HG02884 (cell line): ENCODE results near the gene RFT1.

Experiments used
- ATAC-seq: cut with Tn5 transposase; IDR thresholded peaks from one replicate; pipeline ENCODE4 v1.9.1; 2021; ENCODE audit warnings: mild to moderate bottlenecking, moderate library complexity; ENCODE audit not compliant: unreplicated experiment

The RFT1 gene, protein sequence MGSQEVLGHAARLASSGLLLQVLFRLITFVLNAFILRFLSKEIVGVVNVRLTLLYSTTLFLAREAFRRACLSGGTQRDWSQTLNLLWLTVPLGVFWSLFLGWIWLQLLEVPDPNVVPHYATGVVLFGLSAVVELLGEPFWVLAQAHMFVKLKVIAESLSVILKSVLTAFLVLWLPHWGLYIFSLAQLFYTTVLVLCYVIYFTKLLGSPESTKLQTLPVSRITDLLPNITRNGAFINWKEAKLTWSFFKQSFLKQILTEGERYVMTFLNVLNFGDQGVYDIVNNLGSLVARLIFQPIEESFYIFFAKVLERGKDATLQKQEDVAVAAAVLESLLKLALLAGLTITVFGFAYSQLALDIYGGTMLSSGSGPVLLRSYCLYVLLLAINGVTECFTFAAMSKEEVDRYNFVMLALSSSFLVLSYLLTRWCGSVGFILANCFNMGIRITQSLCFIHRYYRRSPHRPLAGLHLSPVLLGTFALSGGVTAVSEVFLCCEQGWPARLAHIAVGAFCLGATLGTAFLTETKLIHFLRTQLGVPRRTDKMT

DNA sequence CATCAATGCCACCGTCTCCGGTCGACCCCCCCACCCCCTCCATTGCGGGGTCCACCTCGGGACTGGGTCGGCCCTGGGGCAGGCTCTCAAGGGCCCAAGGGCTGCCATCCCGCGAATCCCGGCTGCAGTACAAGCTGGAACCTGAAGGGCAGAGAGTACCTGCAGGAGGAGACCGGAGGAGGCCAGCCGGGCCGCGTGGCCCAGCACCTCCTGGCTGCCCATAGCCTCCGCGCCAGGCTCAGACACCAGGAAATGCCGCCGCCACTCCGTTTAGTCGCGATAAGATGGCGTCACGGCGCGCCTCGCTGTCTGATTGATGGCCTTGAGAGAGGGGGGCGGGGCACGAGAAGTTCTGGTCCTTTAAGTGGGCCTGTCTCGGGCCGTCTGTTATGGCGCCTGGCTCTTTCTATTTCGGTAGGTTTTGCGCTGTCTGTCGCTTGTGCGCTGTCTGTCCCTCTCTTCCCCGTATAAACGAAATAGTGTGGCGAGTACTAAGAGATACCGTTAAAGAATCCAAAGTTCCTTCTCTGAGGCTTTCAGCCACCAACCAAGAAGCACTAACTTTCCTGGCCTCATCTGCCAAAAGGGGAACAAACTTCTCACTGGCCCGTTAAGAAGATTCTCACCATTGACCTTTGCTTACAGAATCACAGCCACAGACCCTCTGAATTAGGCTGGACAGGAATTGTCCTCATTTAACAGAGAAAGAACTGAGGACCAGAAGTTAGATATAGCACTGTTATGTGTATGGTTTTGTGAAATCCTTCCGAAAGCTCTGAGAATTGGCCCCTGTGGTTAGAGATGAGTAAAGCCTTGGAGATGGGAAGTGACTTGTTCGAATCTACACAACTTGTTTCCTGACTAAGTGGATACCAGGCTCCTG is at the start of gene RFT1:
Gene RFT1, minus strand, starts transcription at position 257 of the 883 bp plus-strand sequence. Its CDS starts 35 bp downstream, at position 222.
- peak; percentile 71 for ATAC-seq

DNA sequence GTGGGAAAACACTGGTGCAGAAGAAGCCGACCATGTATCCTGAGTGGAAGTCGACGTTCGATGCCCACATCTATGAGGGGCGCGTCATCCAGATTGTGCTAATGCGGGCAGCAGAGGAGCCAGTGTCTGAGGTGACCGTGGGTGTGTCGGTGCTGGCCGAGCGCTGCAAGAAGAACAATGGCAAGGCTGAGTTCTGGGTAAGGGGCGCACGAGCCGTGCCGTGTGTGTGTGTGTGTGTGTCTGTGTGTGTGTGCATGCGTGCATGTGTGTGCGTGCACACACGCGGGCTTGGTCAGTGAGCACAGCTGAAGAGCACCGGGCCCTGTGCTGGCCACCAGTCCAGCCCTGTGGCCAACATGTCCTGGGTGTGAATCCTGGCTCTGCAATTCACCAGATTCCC is 49.3 kb upstream of the RFT1 start:
- ATAC-seq = no peak

DNA sequence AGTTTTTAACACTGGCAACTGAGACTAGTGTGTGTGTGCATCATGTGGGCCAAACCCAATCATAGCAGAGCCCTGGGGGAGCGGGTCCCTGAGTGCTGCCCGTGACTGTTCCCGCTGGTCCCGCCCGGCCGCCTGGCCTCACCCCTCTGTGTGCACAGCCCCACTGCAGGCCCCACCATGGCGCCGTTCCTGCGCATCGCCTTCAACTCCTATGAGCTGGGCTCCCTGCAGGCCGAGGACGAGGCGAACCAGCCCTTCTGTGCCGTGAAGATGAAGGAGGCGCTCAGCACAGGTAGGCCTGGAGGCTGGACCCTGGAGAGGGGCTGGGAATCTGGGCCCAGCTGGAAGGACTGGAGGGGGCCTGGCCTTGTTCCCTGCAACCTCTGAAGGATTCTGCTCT is 48.0 kb upstream of the RFT1 start:
- ATAC-seq = no peak

DNA sequence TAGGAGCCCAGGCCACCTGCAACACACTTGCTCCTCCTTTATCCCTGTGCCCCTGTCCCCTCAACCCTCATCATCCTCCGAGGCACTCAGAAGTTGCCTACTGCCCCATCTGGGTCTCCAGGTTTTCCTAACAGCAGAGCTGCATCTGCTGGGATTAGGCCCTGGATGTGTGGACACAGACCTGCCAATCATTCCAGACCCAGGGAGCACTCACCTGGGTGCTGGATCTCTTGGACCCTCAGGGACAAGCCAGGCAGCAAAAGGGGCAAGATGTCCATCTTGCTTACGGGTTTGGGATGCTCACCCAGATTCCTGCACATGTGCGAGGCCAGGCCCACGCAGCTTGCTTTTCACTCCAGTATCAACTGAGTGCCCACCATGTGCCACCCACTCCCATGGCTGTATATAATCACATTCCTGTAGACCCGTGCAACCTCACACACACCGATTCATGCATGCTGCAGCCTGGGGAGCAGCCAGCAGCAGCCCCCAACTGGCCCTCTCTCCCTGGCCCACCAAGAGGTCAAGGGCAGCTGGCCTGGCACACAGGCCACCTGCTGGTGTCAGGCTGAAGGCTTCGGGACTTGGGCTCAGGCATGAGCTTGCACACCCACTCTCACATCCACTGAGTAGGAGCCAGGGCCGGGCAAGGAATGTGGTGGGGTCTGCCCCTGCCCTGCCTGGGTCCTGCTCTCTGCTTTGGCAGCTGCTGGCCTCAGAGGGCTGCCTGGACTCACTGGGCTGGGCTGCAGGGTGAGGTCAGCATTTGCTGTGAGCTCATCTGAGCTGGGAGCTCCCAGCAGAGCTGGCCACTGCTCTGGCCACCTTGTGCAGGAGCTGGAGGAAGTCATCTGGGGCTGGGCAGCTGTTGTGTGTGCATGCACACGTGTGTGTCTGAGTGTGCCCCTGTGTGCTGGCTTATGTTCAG is 45.6 kb upstream of the RFT1 start:
- no peak for ATAC-seq

DNA sequence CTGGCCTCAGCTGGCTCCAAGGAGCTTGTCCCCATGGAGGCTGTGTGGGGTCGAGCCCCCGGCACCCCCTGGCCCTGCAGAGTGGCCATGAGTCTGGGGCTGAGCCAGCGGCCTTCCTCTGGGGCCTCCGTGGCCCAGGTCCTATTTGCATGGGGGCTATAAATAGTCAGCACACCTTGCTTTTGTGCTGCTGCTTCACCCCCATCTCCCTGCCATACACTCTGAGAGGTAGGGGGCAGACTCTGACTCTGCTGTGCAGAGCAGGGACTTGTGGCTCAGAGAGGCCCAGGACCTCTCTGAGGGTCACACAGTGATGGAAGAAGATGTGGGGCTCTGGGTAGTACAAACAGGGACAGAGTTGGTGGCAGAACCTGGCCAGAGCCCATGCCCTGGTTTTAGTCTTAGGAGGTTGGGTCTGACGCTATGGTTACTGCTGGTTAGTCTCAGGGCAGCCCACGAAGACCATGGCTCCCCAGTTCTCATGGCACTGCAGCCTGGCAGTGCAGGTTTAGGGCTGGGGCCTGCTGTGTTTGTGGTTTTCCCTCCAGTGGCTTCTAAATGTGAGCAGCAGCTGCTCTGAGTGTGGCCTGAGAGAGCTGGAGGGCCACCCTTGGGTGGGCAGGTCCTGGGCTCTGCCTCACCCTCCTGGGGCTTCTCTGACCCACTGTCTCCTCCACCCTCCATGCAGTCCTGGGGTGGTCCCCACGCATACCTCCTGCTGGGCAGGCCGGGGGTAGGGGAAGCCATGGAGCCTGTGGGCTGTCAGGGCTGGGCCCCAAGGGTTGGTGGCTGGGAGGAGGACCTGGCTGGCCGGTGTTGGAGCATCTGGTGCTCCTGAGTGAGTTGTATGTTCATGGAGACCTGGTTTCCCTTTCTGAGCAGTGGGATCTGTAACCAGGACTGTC is 44.4 kb upstream of the RFT1 start:
- no peak for ATAC-seq

DNA sequence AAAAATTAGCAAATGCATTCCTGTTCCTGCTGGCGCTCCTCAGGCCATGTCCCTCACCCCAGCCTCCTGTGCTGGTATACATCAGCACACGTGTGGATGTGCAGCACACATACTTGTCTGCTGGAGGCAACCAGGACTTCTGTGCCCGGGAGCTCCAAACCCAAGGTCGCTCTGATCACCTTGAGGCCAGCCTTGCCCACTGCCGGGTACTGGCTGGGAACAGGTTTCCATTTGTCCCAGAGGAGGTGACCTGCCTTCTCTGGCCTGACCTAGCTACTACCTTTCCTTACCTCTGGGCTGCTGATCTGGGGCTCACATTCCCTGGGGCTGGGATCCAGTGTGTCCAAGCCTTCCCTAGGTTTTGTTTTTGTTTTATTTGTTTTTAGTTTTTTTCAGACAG is 42.9 kb upstream of the RFT1 start:
- no peak for ATAC-seq

DNA sequence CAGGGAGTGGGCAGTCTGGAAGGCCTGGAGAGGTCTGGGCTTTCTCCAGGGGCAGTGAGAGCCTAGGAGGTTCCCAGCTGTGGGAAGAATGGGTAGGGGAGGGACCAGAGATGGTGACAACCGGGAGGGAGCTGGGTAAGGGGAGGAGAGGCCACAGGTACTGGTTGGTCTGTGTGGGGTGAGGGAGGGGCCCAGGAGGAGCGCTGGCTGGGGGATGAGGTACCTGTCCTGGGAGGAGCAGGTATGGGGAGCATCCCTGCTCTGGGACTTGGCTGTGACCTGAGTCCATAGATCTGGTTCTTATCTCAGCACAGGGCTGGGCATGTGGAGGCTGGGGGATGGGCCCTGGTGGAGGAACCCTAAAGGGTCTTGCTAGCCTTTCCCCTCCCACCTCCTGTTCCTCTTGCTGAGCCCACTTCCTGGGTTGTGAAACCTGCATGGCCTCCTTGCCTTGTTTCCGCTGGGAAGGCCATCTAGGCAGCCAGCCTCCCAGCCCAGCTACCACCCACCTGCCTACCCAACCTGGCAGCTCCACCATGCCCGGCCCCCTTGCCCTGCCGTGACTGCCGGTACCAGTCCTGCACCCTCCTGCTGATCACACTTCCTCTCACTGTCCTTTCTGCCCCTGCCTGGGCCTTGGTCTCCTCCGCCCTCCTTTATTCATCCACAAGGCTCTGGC is 41.7 kb upstream of the RFT1 start:
- ATAC-seq = no peak

DNA sequence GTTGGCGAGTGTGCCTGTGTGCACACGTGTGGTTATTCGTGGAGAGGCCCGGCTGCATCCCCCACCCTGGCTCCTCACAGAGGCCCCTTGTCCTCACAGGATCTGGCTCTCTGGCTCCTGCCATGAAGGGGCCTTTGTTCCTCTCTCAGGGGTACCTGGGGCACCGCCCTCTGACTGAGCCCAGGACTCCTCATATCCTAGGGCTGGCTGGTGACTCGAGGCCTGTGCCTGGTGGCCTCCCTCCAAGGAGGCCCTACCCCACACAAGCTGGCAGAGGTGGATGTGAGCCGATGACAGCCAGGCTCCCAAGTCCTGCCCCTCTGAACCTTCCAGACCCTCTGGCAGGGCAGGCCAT is 40.8 kb upstream of the RFT1 start:
- ATAC-seq = no peak

DNA sequence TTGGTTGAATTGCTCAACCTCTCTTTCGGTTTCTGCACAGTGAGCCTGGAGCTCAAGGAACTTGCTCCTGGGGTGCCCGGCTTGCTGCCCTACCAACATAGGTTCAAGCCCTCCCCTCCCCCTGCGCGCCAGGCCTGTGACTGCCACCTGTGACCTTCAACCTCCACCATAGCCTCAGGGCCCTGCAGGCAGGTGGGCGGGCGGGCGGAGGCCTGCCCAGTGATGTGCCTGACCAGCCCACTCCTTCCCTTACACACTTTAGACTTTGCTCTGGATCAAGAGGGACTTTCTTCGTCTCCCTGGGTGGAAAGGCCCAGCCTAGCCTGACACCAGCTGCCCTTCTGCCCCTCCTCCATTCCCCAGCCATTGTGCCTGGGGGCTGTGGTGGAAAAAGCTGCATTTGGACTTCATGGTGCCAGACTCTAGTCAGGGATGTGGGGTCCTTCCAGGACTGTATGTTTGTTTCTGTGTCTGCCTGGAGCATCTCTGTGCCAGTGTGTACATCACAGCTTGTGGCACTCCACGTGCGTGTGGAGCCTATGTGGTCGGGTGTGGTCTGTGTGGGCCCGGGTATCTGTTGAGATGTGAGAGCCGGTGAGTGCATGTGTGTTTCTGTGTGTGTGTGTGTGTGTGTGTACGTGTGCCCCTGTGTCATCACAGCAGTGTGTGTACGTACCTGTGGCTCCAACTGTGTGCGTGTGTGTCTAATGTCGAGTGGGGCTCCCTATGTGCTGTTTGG is 40.3 kb upstream of the RFT1 start:
- ATAC-seq = no peak

DNA sequence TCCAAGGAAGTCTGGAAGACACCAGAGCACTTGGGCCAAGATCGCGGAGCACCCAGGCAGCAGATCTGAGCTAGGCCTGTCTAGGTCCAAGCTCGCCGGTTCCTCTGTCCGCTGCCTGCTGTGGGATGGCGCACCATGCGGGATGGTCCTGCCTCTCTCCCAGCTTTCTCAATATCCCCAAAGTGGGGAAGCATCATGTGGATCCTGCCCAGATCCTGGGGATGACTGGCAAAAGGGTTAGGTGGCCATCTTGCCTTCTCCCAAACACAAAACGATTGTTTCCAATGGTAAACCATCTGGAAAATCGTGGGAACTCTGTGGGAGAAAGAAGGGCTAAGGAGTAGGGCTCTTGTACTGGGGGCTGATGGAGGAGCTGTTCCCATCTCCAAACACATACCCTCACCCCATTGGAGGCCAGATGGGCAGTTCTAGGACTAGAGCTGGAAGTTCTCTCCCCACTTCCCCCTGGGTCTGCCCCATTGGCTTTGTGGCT is 39.6 kb upstream of the RFT1 start:
- no peak for ATAC-seq

DNA sequence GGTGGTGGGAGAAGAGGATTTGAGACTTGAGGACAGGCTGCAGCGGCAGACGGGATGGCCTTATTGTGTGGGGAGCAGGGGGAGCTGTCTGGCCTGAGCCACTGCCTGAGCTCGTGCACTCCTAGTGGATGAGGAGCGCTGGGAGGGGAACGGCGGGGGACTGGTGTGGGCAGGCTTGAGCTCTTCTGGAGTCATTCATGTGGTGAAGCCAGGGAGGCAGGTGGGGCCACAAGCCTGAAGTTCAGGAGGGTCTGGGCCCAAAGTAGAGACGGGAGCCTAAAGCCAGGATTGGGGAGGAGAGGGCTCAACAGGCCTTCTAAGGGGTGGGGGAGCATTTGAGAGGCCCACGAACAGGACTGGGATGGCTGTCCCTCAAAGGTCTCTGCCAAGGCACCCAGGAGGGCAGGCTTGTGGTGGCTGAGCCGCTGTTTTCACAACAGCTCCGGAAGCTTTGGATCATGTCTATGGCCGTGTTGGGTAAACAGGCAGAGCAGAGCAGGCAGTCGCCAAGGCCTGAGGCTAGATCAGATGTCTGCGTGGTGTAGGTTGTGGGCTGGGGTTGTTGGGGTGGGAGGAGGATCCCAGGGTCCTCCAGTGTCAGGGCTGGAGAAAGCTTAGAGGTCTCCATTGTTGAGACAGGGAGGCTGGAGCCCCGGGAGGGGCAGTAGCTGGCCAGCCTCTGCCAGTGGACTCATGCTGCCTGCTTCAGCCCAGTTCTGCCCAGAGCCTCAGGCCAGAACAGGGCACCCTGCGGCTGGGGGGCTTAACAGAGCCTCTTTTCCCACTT is 39.0 kb upstream of the RFT1 start:
- ATAC-seq = no peak

DNA sequence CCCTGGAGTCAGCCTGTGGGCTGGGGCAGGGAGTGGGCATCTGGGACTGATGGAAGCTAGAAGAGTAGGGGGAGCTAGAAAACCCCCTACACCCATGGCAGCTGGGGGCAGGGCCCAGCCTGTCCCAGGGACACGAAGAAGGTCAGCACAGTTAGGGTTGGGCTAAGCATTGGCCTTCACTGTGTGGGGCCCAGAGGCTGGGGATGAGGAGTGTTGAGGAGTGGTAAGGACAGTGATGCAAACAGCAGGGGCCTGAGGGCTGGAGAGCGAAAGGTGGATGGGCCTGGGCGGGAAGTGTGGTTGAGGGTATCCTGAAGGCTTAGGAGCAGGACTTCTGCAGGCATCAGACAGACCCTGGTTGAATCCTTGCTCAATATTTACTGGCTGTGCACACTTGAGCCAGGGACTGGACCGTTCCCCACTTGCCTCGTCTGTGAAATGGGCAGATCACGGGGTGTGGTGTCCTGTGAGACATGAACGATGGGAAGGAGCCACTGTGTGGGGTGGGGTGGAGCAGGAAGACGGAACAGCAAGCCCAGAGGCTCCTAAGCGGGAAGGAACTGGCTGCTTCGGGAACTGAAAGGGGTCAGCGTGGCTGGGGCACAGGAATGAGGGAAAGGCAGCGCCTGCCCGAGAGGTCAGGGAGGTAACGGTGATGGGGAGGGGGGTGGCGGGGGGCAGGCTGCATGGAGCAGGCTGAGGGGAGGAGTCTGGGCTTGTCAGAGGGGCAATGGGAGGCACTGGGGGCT is 38.1 kb upstream of the RFT1 start:
- ATAC-seq = no peak

DNA sequence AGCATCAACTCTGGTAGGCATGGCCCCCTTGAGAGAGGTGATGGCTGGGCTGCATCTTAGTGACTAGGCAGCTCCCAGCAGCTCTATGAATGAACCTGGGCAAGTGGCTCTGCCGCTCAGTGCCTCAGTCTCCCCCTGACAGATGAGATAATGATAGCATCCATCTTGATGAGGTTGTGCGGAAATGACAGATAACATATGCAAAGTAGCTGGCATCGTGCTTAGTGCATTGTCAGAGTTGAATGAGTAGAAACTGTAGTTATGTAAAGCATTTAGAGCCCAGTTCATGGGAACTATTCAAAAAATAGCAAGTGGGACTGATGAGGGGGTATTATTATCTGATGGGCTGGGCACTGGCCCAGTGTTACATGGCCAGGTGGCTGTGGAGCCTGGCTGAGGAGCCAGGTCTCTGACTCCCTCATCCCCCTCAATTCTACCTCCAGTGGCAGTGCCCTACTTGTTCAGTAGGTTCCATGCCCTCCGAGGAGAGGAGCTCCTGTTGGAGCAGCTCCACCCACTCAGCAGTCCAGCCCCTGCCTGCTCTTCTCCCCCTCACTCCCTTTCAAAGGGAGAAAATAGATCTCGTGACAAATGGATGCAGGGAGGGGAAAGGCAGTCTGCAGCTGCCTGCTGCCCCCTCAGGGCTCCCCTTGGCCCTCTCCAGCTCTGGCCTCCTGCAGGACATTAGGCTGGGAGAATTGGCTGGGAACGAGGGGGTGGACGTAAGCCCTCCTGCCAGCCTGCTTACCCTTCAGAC is 37.4 kb upstream of the RFT1 start:
- ATAC-seq = peak; percentile 33

DNA sequence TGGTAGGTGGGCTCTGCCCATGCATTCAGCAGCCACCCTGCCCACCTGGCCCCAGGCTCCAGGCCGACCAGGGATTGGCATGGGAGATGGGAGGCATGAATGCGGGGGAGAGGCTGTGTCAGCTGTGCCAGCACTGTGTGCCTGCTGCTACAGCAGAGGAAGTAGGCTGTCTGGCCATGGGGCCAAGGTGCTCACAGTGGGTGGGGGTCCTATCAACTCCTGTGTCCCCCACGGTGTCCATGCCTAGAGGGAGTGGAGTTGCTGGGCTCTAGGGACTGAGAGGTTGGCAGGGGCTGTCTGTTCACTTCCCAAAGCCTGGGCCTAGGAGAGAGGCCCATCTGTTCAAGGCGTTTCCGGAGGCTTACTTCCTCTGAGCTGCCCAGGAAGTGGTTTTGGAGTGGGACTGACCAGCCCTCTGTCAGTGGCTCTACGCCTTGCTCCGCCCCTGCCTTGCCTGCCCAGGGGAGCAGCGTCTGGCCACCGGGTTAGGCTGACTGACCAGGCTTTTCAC is 36.6 kb upstream of the RFT1 start:
- ATAC-seq = no peak

DNA sequence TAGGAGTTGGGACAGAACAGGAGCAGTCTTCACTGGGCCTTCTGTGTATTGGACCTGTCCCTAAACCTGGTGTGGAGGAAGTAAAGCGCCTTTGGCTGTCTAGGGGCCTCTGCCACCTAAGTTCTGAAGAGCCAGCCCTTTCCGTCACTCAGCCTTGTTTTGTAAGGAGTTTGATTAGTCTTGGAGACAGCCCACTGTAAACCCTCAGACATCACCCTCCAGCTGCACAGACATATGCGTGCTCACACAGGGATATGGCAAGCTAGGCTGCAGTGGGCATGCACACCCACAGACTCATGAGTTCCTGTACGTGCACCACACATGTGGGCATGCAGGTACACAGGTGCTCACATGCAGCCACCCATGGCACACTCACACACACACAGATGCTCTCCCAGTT is 36.0 kb upstream of the RFT1 start:
- ATAC-seq = no peak

DNA sequence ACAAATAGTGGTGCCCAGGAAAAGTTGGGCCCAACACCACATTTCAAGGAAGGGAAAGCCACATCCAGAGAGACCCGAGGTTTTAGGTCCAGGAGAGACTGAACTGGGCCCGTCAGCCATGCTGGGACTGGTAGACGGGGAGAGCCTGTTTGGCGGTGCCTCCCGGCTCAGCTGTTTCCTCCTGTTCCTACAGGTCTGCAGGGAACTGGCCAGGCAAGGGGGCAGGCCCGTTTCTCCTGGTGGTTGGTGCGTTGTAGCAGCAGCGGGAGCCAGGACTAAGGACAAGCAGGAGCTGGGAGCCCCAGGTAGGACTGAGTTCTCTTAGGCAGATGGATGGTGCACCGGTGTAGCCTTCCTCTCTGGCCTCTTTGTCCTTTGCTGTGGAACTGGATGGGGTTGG is 34.7 kb upstream of the RFT1 start:
- no peak for ATAC-seq
